WI38 (cell line): Measurements from ENCODE around the gene DEAF1.

ENCODE experiments used
- H3K4me3 ChIP-seq: 2 replicates; pipeline ENCODE4 v1.5.1; 2011; ENCODE audit warnings: low read depth, mild to moderate bottlenecking, control low read depth, low read length
- CTCF ChIP-seq: IDR thresholded peaks from 2 replicates; pipeline ENCODE4 v1.5.1; 2012; ENCODE audit warnings: low read depth, mild to moderate bottlenecking, control low read depth, low read length

Gene DEAF1

GRCh38 chr11:724049-724777 lies 29.2 kb upstream of the DEAF1 start:
- TF ChIP-seq CTCF, result no peak
- no peak overlapping the region for H3K4me3 ChIP-seq

GRCh38 chr11:723120-723883 lies 28.3 kb upstream of the DEAF1 start:
- no peak overlapping the region for H3K4me3 ChIP-seq
- peak; percentile 48 for TF ChIP-seq CTCF

- H3K4me3 ChIP-seq, result no peak overlapping the region
- TF ChIP-seq CTCF, result no peak
Observed at GRCh38 chr11:722346-722811, 27.4 kb upstream of the DEAF1 start.

GRCh38 chr11:721741-722345 lies 26.8 kb upstream of the DEAF1 start:
- no peak overlapping the region for H3K4me3 ChIP-seq

GRCh38 chr11:721247-721740 lies 26.3 kb upstream of the DEAF1 start:
- TF ChIP-seq CTCF, result no peak
- H3K4me3 ChIP-seq, result no peak overlapping the region

More at GRCh38 chr11:721741-722345, 26.8 kb upstream of the DEAF1 start:
- TF ChIP-seq CTCF, result no peak

- no peak overlapping the region for H3K4me3 ChIP-seq
- no peak for TF ChIP-seq CTCF
Observed at GRCh38 chr11:720642-721246, 25.7 kb upstream of the DEAF1 start.
